Neural cell (in vitro differentiated cells): Measurements from ENCODE around the gene ANKS1B. TPM values are rescaled to one million over a fixed set of nuclear protein-coding genes. Genes with fewer than 3 reads are reported as not detected.
"Not testable (repeated sequence)": the region's sequence is repeated elsewhere in the genome, so short reads cannot be mapped to it uniquely, and the experiment has no call there.

ENCODE experiments used
- H2AFZ ChIP-seq: fragments of 200-600, 300-800 bp; sonication (generic), shearing (Covaris generic); 2 replicates; pipeline ENCODE4 v1.6.0; 2014; ENCODE audit warnings: low read depth, mild to moderate bottlenecking, antibody characterized with exemption, low read length, moderate library complexity
- H3F3A ChIP-seq: fragments of 200-600 bp; shearing (Covaris generic); 2 replicates; pipeline ENCODE4 v1.6.1; 2016; ENCODE audit warnings: mild to moderate bottlenecking, moderate library complexity, mixed read lengths, antibody characterized with exemption, low read length; ENCODE audit not compliant: insufficient read depth, poor library complexity, severe bottlenecking
- H3K27ac ChIP-seq: fragments of 200-600, 300-800 bp; sonication (generic), shearing (Covaris generic); 2 replicates; pipeline ENCODE4 v1.5.1; 2014; ENCODE audit warnings: mild to moderate bottlenecking, low read length, moderate library complexity
- H3K27me3 ChIP-seq: fragments of 300-800, 200-600 bp; sonication (generic), shearing (Covaris generic); 2 replicates; pipeline ENCODE4 v1.6.0; 2014; ENCODE audit warnings: mild to moderate bottlenecking, low read depth, low read length, moderate library complexity; ENCODE audit not compliant: insufficient read depth
- H3K36me3 ChIP-seq: fragments of 300-800, 200-600 bp; sonication (generic), shearing (Covaris generic); 2 replicates; pipeline ENCODE4 v1.5.1; 2014; ENCODE audit warnings: mild to moderate bottlenecking, antibody characterized with exemption, low read length, moderate library complexity; ENCODE audit not compliant: insufficient read depth
- H3K4me2 ChIP-seq: fragments of 300-800, 200-600 bp; sonication (generic), shearing (Covaris generic); 2 replicates; pipeline ENCODE4 v1.6.0; 2014; ENCODE audit warnings: mild to moderate bottlenecking, low read length
- H3K4me3 ChIP-seq: fragments of 300-800, 200-600 bp; sonication (generic), shearing (Covaris generic); 2 replicates; pipeline ENCODE4 v1.5.1; 2014; ENCODE audit warnings: mild to moderate bottlenecking, low read length, moderate library complexity
- H3K79me2 ChIP-seq: fragments of 200-600 bp; shearing (Covaris generic); replicated peaks from 2 replicates; pipeline ENCODE4 v1.6.0; 2014; ENCODE audit warnings: mild to moderate bottlenecking, low read length, moderate library complexity; ENCODE audit not compliant: insufficient read depth
- H3K9ac ChIP-seq: fragments of 300-800, 200-600 bp; sonication (generic), shearing (Covaris generic); 2 replicates; pipeline ENCODE4 v1.6.1; 2016; ENCODE audit warnings: mild to moderate bottlenecking, low read length, mixed read lengths
- H3K9me2 ChIP-seq: fragments of 200-600 bp; shearing (Covaris generic); 2 replicates; pipeline ENCODE4 v1.6.1; 2016; ENCODE audit warnings: mild to moderate bottlenecking, low read length, mixed read lengths; ENCODE audit not compliant: insufficient read depth
- H3K9me3 ChIP-seq: fragments of 200-600, 300-800 bp; sonication (generic), shearing (Covaris generic); 2 replicates; pipeline ENCODE4 v1.6.1; 2016; ENCODE audit warnings: mild to moderate bottlenecking, mixed run types, low read length, moderate library complexity, mixed read lengths
- H4K20me1 ChIP-seq: fragments of 200-600 bp; shearing (Covaris generic); 2 replicates; pipeline ENCODE4 v1.6.1; 2016; ENCODE audit warnings: mild to moderate bottlenecking, mixed run types; ENCODE audit not compliant: insufficient read depth
- CTCF ChIP-seq: fragments of 450-650 bp; IDR thresholded peaks from 2 replicates; pipeline ENCODE4 v1.5.1; 2014; ENCODE audit warnings: antibody characterized with exemption, mild to moderate bottlenecking, moderate library complexity; ENCODE audit not compliant: poor library complexity, severe bottlenecking
- EP300 ChIP-seq: fragments of 450-650 bp; conservative IDR thresholded peaks from 2 replicates; pipeline ENCODE4 v1.6.1; 2014; ENCODE audit warnings: antibody characterized with exemption, mild to moderate bottlenecking, moderate library complexity; ENCODE audit not compliant: poor library complexity, severe bottlenecking
- EZH2 ChIP-seq: fragments of 200-600, 300-800 bp; shearing (Covaris generic), sonication (generic); IDR thresholded peaks from 2 replicates; pipeline ENCODE4 v1.6.1; 2014; ENCODE audit warnings: antibody characterized with exemption, low read length, borderline replicate concordance, mild to moderate bottlenecking; ENCODE audit not compliant: insufficient read depth, poor library complexity, severe bottlenecking
- MXI1 ChIP-seq: fragments of 450-650 bp; conservative IDR thresholded peaks from 2 replicates; pipeline ENCODE4 v1.6.1; 2014; ENCODE audit warnings: antibody characterized with exemption, mild to moderate bottlenecking; ENCODE audit not compliant: poor library complexity, severe bottlenecking
- POLR2AphosphoS5 ChIP-seq: IDR thresholded peaks from 2 replicates; pipeline ENCODE4 v1.6.1; 2012
- RAD21 ChIP-seq: fragments of 450-650 bp; conservative IDR thresholded peaks from 2 replicates; pipeline ENCODE4 v1.6.1; 2014; ENCODE audit warnings: antibody characterized with exemption, mild to moderate bottlenecking, moderate library complexity
- SMC3 ChIP-seq: fragments of 450-650 bp; conservative IDR thresholded peaks from 2 replicates; pipeline ENCODE4 v1.6.1; 2014; ENCODE audit warnings: antibody characterized with exemption, mild to moderate bottlenecking, moderate library complexity; ENCODE audit not compliant: poor library complexity
- TAF1 ChIP-seq: IDR thresholded peaks from 2 replicates; pipeline ENCODE4 v1.6.1; 2012; ENCODE audit warnings: low read depth
- polyA plus RNA-seq: library from polyadenylated mRNA; depleted of rRNA; stranded (reverse); fragments of >200 nt; gene quantifications from 2 replicates; pipeline ENCODE4 v1.2.3, GENCODE V29; 2014
- TF ChIP-seq, protein P1 (sequence below): IDR thresholded peaks from 2 replicates; pipeline ENCODE4 v1.6.1; 2012; ENCODE audit warnings: borderline replicate concordance

Gene ANKS1B
- polyA plus RNA-seq, 1 donor from 2014 or later = 65.6 TPM

DNA sequence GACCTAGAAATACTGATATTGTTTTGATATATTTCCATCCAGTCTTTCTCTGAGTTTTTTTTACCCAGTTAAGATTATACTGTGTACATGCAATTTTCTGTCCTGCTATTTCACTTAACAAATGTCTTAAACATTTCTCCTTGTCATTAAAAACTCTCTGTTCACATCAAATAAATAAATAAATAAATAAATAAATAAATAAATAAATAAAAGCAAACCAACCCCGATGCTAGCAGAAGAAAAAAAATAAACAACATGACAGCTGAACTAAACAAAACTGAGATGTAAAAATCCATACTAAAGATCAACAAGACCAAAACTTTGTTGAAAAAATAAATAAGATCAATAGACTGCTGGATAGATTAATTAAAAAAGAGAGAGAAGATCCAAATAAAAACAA is 407.6 kb downstream of the ANKS1B start:
- H3K27ac ChIP-seq, H3F3A ChIP-seq, H2AFZ ChIP-seq, H3K4me3 ChIP-seq, H3K27me3 ChIP-seq, H3K4me2 ChIP-seq, H3K79me2 ChIP-seq, H3K9me3 ChIP-seq, H3K9me2 ChIP-seq, H3K36me3 ChIP-seq, H4K20me1 ChIP-seq, H3K9ac ChIP-seq: not testable (repeated sequence)

DNA sequence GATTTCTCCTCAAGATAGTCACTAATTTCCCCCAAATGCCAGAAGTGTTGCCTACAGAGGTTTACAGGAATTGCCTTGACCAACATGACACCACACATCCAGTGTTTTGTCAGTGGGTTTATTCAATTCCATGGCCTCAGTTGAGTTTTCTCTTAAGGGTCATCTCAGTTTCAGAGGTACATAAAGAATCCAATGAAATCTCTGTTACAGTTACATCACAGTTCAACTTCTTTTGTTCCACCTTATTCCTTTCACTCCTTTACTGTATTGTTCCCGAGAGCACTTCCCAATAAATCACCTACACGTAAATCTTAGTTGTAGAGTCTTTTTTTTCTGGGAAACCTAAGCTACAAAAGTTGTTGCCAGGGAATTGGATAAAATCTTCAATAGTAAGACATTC is 410.8 kb downstream of the ANKS1B start:
- TF ChIP-seq TAF1 (no peak), CTCF (no peak), EZH2 (no peak), RAD21 (no peak), POLR2AphosphoS5 (no peak), MXI1 (no peak), SMC3 (no peak), EP300 (no peak)
- TF ChIP-seq, protein P1, sequence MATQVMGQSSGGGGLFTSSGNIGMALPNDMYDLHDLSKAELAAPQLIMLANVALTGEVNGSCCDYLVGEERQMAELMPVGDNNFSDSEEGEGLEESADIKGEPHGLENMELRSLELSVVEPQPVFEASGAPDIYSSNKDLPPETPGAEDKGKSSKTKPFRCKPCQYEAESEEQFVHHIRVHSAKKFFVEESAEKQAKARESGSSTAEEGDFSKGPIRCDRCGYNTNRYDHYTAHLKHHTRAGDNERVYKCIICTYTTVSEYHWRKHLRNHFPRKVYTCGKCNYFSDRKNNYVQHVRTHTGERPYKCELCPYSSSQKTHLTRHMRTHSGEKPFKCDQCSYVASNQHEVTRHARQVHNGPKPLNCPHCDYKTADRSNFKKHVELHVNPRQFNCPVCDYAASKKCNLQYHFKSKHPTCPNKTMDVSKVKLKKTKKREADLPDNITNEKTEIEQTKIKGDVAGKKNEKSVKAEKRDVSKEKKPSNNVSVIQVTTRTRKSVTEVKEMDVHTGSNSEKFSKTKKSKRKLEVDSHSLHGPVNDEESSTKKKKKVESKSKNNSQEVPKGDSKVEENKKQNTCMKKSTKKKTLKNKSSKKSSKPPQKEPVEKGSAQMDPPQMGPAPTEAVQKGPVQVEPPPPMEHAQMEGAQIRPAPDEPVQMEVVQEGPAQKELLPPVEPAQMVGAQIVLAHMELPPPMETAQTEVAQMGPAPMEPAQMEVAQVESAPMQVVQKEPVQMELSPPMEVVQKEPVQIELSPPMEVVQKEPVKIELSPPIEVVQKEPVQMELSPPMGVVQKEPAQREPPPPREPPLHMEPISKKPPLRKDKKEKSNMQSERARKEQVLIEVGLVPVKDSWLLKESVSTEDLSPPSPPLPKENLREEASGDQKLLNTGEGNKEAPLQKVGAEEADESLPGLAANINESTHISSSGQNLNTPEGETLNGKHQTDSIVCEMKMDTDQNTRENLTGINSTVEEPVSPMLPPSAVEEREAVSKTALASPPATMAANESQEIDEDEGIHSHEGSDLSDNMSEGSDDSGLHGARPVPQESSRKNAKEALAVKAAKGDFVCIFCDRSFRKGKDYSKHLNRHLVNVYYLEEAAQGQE = no peak
- Histone ChIP-seq H3K9me2 (no peaks in the 10 kb centered on the region), H3K9me3 (no peaks in the 10 kb centered on the region), H3K36me3 (no peaks in the 10 kb centered on the region), H3F3A (no peaks in the 10 kb centered on the region), H3K9ac (no peak overlapping the region), H2AFZ (no peak overlapping the region), H3K27ac (no peak overlapping the region), H3K4me3 (no peak overlapping the region), H3K27me3 (no peaks in the 10 kb centered on the region), H3K79me2 (no peaks in the 10 kb centered on the region), H4K20me1 (no peaks in the 10 kb centered on the region), H3K4me2 (no peak overlapping the region)

DNA sequence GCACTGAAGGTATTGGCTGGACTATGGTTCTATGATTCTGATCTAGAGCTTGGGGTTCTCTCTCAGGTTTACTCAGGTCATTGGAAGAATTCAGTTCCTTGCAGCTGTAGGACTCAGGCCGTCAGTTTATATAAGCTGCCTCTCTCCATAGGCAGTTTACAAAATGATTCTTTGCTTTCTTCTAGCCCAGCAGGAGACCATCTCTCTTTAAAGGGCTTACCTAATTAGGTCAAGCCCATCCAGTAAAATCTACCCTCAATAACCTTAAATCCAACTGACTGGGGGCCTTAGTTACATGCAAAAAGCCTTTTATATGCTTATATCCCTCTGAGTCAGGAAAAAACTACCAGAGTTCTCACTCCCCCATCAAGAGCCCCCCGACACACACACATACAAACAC is 417.7 kb downstream of the ANKS1B start:
- no peaks in the 10 kb centered on the region for H4K20me1 ChIP-seq
- no peak overlapping the region for H3K27ac ChIP-seq
- H3K36me3 ChIP-seq = no peaks in the 10 kb centered on the region
- no peaks in the 10 kb centered on the region for H3K9me2 ChIP-seq
- H3K27me3 ChIP-seq = no peaks in the 10 kb centered on the region
- no peaks in the 10 kb centered on the region for H3K9me3 ChIP-seq
- no peak for TF ChIP-seq EZH2
- TF ChIP-seq, protein P1 = no peak
- no peak for TF ChIP-seq TAF1
- no peaks in the 10 kb centered on the region for H3K79me2 ChIP-seq
- H3K4me3 ChIP-seq = no peak overlapping the region
- no peak overlapping the region for H3K4me2 ChIP-seq
- no peaks in the 10 kb centered on the region for H3F3A ChIP-seq
- H2AFZ ChIP-seq = no peak overlapping the region
- no peak overlapping the region for H3K9ac ChIP-seq
